ENCODE results near the gene RHO.

RHO gene

GRCh38 chr3:129561619-129562248 is 33.3 kb downstream of the RHO start:
- Histone ChIP-seq H3K27ac (peak overlapping the region; percentile 76), H3K36me3 (ENCODE audit: insufficient read depth, low read length) (peaks cover 55% of the 10 kb centered on the region), H3K9ac (ENCODE audit: insufficient read length) (no peak overlapping the region), H3K4me3 (no peak overlapping the region; the same call in 1 of the 2 replicates), H3K9me3 (ENCODE audit: low read depth, low read length) (no peaks in the 10 kb centered on the region)
- TF ChIP-seq EZH2 (IDR thresholded peaks at IDR 0.05) (no peak), POLR2AphosphoS5 (IDR thresholded peaks at IDR 0.05; ENCODE audit: borderline replicate concordance, low read depth, low read length) (no peak), FOXP2 (optimal IDR thresholded peaks at IDR 0.05; ENCODE audit: control extremely low read depth, extremely low read length, insufficient read depth) (no peak)
- no peak for DNase-seq (ENCODE audit: low read depth, low spot score)

- H3K27ac ChIP-seq: peak overlapping the region; percentile 6; the same call in 1 of the 2 replicates
- H3K4me3 ChIP-seq: no peak overlapping the region
- H3K9ac ChIP-seq (ENCODE audit: insufficient read length): no peak overlapping the region
- no peak for DNase-seq (ENCODE audit: low read depth, low spot score)
- H3K9me3 ChIP-seq (ENCODE audit: low read depth, low read length): no peaks in the 10 kb centered on the region
- H3K36me3 ChIP-seq (ENCODE audit: insufficient read depth, low read length): peaks cover 44% of the 10 kb centered on the region
- TF ChIP-seq POLR2AphosphoS5 (IDR thresholded peaks at IDR 0.05; ENCODE audit: borderline replicate concordance, low read depth, low read length): no peak
- no peak for TF ChIP-seq EZH2 (IDR thresholded peaks at IDR 0.05)
- TF ChIP-seq FOXP2 (optimal IDR thresholded peaks at IDR 0.05; ENCODE audit: control extremely low read depth, extremely low read length, insufficient read depth): no peak
Observed at GRCh38 chr3:129562803-129563202, 34.4 kb downstream of the RHO start.

- DNase-seq (ENCODE audit: low read depth, low spot score): no peak
- Histone ChIP-seq H3K4me3 (no peak overlapping the region), H3K9ac (ENCODE audit: insufficient read length) (no peak overlapping the region), H3K36me3 (ENCODE audit: insufficient read depth, low read length) (peaks cover 39% of the 10 kb centered on the region), H3K27ac (peak overlapping the region; percentile 49; the same call in 1 of the 2 replicates), H3K9me3 (ENCODE audit: low read depth, low read length) (no peaks in the 10 kb centered on the region)
- TF ChIP-seq EZH2 (IDR thresholded peaks at IDR 0.05): no peak
- no peak for TF ChIP-seq FOXP2 (optimal IDR thresholded peaks at IDR 0.05; ENCODE audit: control extremely low read depth, extremely low read length, insufficient read depth)
Observed at GRCh38 chr3:129563332-129563731, 34.9 kb downstream of the RHO start.

- TF ChIP-seq EZH2 (IDR thresholded peaks at IDR 0.05) (no peak), POLR2AphosphoS5 (IDR thresholded peaks at IDR 0.05; ENCODE audit: borderline replicate concordance, low read depth, low read length) (no peak), FOXP2 (optimal IDR thresholded peaks at IDR 0.05; ENCODE audit: control extremely low read depth, extremely low read length, insufficient read depth) (no peak)
- Histone ChIP-seq H3K9me3 (ENCODE audit: low read depth, low read length) (no peaks in the 10 kb centered on the region), H3K9ac (ENCODE audit: insufficient read length) (no peak overlapping the region), H3K36me3 (ENCODE audit: insufficient read depth, low read length) (peaks cover 32% of the 10 kb centered on the region), H3K27ac (peak overlapping the region; percentile 49; the same call in 1 of the 2 replicates), H3K4me3 (no peak overlapping the region)
- DNase-seq (ENCODE audit: low read depth, low spot score): no peak
Observed at GRCh38 chr3:129563850-129564535, 35.6 kb downstream of the RHO start.

GRCh38 chr3:129564981-129565644 is 36.7 kb downstream of the RHO start:
- H3K9ac ChIP-seq (ENCODE audit: insufficient read length): no peak overlapping the region
- no peak for DNase-seq (ENCODE audit: low read depth, low spot score)
- peak overlapping the region; percentile 7; the same call in 1 of the 2 replicates for H3K27ac ChIP-seq
- TF ChIP-seq FOXP2 (optimal IDR thresholded peaks at IDR 0.05; ENCODE audit: control extremely low read depth, extremely low read length, insufficient read depth): no peak
- no peak for TF ChIP-seq EZH2 (IDR thresholded peaks at IDR 0.05)
- no peak for TF ChIP-seq POLR2AphosphoS5 (IDR thresholded peaks at IDR 0.05; ENCODE audit: borderline replicate concordance, low read depth, low read length)
- no peaks in the 10 kb centered on the region for H3K9me3 ChIP-seq (ENCODE audit: low read depth, low read length)
- H3K4me3 ChIP-seq: no peak overlapping the region
- peaks cover 21% of the 10 kb centered on the region for H3K36me3 ChIP-seq (ENCODE audit: insufficient read depth, low read length)

GRCh38 chr3:129565902-129566301 is 37.5 kb downstream of the RHO start:
- Histone ChIP-seq H3K9ac (ENCODE audit: insufficient read length) (no peak overlapping the region), H3K27ac (no peak overlapping the region), H3K9me3 (ENCODE audit: low read depth, low read length) (no peaks in the 10 kb centered on the region), H3K36me3 (ENCODE audit: insufficient read depth, low read length) (peaks cover 19% of the 10 kb centered on the region; the same call in 1 of the 2 replicates), H3K4me3 (no peak overlapping the region)
- DNase-seq (ENCODE audit: low read depth, low spot score): no peak
- TF ChIP-seq EZH2 (IDR thresholded peaks at IDR 0.05): no peak
- no peak for TF ChIP-seq POLR2AphosphoS5 (IDR thresholded peaks at IDR 0.05; ENCODE audit: borderline replicate concordance, low read depth, low read length)
- TF ChIP-seq FOXP2 (optimal IDR thresholded peaks at IDR 0.05; ENCODE audit: control extremely low read depth, extremely low read length, insufficient read depth): no peak

- H3K27ac ChIP-seq: no peak overlapping the region
- no peaks in the 10 kb centered on the region for H3K9me3 ChIP-seq (ENCODE audit: low read depth, low read length)
- no peak overlapping the region for H3K4me3 ChIP-seq
- no peak overlapping the region for H3K9ac ChIP-seq (ENCODE audit: insufficient read length)
- no peak for DNase-seq (ENCODE audit: low read depth, low spot score)
- H3K36me3 ChIP-seq (ENCODE audit: insufficient read depth, low read length): peaks cover 18% of the 10 kb centered on the region; the same call in 1 of the 2 replicates
- TF ChIP-seq POLR2AphosphoS5 (IDR thresholded peaks at IDR 0.05; ENCODE audit: borderline replicate concordance, low read depth, low read length): no peak
- no peak for TF ChIP-seq EZH2 (IDR thresholded peaks at IDR 0.05)
- no peak for TF ChIP-seq FOXP2 (optimal IDR thresholded peaks at IDR 0.05; ENCODE audit: control extremely low read depth, extremely low read length, insufficient read depth)
Observed at GRCh38 chr3:129567176-129567705, 38.8 kb downstream of the RHO start.

- TF ChIP-seq EZH2 (IDR thresholded peaks at IDR 0.05) (no peak), FOXP2 (optimal IDR thresholded peaks at IDR 0.05; ENCODE audit: control extremely low read depth, extremely low read length, insufficient read depth) (no peak), POLR2AphosphoS5 (IDR thresholded peaks at IDR 0.05; ENCODE audit: borderline replicate concordance, low read depth, low read length) (no peak)
- Histone ChIP-seq H3K4me3 (no peak overlapping the region), H3K27ac (no peak overlapping the region), H3K9me3 (ENCODE audit: low read depth, low read length) (no peaks in the 10 kb centered on the region), H3K9ac (ENCODE audit: insufficient read length) (no peak overlapping the region), H3K36me3 (ENCODE audit: insufficient read depth, low read length) (peaks cover 12% of the 10 kb centered on the region; the same call in 1 of the 2 replicates)
- no peak for DNase-seq (ENCODE audit: low read depth, low spot score)
Observed at GRCh38 chr3:129567939-129568338, 39.5 kb downstream of the RHO start.
